OCI-LY1 (cell line): ENCODE measurements around the gene IKBIP.

Experiments used
- H2AFZ ChIP-seq: fragments of 200-600 bp; sonication (generic), shearing (Covaris generic); 2 replicates; pipeline ENCODE4 v1.6.0; 2014; ENCODE audit warnings: antibody characterized with exemption, mild to moderate bottlenecking, low read length
- H3F3A ChIP-seq: fragments of 200-600 bp; sonication (generic), shearing (Covaris generic); 2 replicates; pipeline ENCODE4 v1.6.0; 2014; ENCODE audit warnings: mild to moderate bottlenecking, antibody characterized with exemption, low read length, moderate library complexity; ENCODE audit not compliant: insufficient read depth
- H3K27ac ChIP-seq: fragments of 200-600 bp; sonication (generic); 2 replicates; pipeline ENCODE4 v1.5.1; 2014; ENCODE audit warnings: low read length, mixed run types, mild to moderate bottlenecking, low read depth; ENCODE audit not compliant: poor library complexity, severe bottlenecking
- H3K27me3 ChIP-seq: fragments of 200-600 bp; sonication (generic); 2 replicates; pipeline ENCODE4 v1.6.0; 2014; ENCODE audit warnings: antibody characterized with exemption, mild to moderate bottlenecking, low read length, moderate library complexity; ENCODE audit not compliant: insufficient read depth
- H3K36me3 ChIP-seq: fragments of 200-600 bp; sonication (generic); 2 replicates; pipeline ENCODE4 v1.6.1; 2014; ENCODE audit warnings: mild to moderate bottlenecking, antibody characterized with exemption, low read length, moderate library complexity, mixed read lengths; ENCODE audit not compliant: insufficient read depth
- H3K4me1 ChIP-seq: fragments of 200-600 bp; sonication (generic); 2 replicates; pipeline ENCODE4 v1.5.1; 2014; ENCODE audit warnings: mild to moderate bottlenecking, low read length, moderate library complexity; ENCODE audit not compliant: insufficient read depth, severe bottlenecking
- H3K4me2 ChIP-seq: fragments of 200-600 bp; sonication (generic), shearing (Covaris generic); 2 replicates; pipeline ENCODE4 v1.6.1; 2014; ENCODE audit warnings: low read length
- H3K4me3 ChIP-seq: fragments of 200-600 bp; sonication (generic); 2 replicates; pipeline ENCODE4 v1.5.1; 2014; ENCODE audit warnings: low read length, low read depth, mild to moderate bottlenecking, mixed read lengths; ENCODE audit not compliant: poor library complexity, severe bottlenecking
- H3K79me2 ChIP-seq: fragments of 200-600 bp; shearing (Covaris generic); 2 replicates; pipeline ENCODE4 v1.6.1; 2016; ENCODE audit warnings: mixed run types, low read length, mixed read lengths; ENCODE audit not compliant: insufficient read depth
- H3K9ac ChIP-seq: fragments of 200-600 bp; sonication (generic), shearing (Covaris generic); 2 replicates; pipeline ENCODE4 v1.6.1; 2014; ENCODE audit warnings: mild to moderate bottlenecking, low read length, mixed read lengths
- H3K9me2 ChIP-seq: fragments of 200-600 bp; sonication (generic), shearing (Covaris generic); 2 replicates; pipeline ENCODE4 v1.6.1; 2014; ENCODE audit warnings: low read depth, mild to moderate bottlenecking, low read length, mixed read lengths
- H3K9me3 ChIP-seq: fragments of 200-600 bp; shearing (Covaris generic); 2 replicates; pipeline ENCODE4 v1.6.1; 2014; ENCODE audit warnings: low read length, mixed read lengths
- H4K20me1 ChIP-seq: fragments of 200-600 bp; sonication (generic), shearing (Covaris generic); 2 replicates; pipeline ENCODE4 v1.6.0; 2016; ENCODE audit warnings: mild to moderate bottlenecking, low read length; ENCODE audit not compliant: insufficient read depth
- TF ChIP-seq, protein P1 (sequence below): fragments of 200-600 bp; sonication (generic), shearing (Covaris generic); IDR thresholded peaks from 2 replicates; pipeline ENCODE4 v1.5.1; 2017; ENCODE audit warnings: mild to moderate bottlenecking, antibody characterized with exemption, low read length, moderate library complexity, mixed read lengths

Gene IKBIP

DNA sequence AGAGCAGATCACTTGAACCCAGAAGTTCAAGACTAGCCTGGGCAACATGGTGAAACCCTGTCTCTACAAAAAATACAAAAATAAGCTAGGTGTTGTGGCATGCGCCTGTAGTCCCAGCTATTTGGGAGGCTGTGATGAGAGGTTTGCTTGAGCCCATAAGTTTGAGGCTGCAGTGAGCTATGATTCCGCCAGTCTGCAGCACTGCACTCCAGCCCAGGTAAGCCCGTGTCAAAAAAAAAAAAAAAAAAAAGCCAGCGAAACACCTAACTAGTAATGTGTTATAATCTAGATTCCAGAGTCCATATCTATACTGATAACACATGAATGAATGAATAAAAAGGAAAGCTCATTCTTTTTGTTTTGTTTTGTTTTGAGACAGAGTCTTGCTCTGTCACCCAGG is 69.6 kb downstream of the IKBIP start:
- no peaks in the 10 kb centered on the region for H3K36me3 ChIP-seq
- TF ChIP-seq, protein P1, sequence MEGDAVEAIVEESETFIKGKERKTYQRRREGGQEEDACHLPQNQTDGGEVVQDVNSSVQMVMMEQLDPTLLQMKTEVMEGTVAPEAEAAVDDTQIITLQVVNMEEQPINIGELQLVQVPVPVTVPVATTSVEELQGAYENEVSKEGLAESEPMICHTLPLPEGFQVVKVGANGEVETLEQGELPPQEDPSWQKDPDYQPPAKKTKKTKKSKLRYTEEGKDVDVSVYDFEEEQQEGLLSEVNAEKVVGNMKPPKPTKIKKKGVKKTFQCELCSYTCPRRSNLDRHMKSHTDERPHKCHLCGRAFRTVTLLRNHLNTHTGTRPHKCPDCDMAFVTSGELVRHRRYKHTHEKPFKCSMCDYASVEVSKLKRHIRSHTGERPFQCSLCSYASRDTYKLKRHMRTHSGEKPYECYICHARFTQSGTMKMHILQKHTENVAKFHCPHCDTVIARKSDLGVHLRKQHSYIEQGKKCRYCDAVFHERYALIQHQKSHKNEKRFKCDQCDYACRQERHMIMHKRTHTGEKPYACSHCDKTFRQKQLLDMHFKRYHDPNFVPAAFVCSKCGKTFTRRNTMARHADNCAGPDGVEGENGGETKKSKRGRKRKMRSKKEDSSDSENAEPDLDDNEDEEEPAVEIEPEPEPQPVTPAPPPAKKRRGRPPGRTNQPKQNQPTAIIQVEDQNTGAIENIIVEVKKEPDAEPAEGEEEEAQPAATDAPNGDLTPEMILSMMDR, result no peak
- no peaks in the 10 kb centered on the region for H3K9me2 ChIP-seq
- no peak overlapping the region for H2AFZ ChIP-seq
- no peak overlapping the region for H3K4me3 ChIP-seq
- H3K4me1 ChIP-seq, result no peaks in the 10 kb centered on the region
- H3F3A ChIP-seq, result no peaks in the 10 kb centered on the region
- no peaks in the 10 kb centered on the region for H3K27me3 ChIP-seq
- H3K27ac ChIP-seq, result no peak overlapping the region
- no peaks in the 10 kb centered on the region for H3K9me3 ChIP-seq
- H3K4me2 ChIP-seq, result no peak overlapping the region
- no peaks in the 10 kb centered on the region for H4K20me1 ChIP-seq
- no peaks in the 10 kb centered on the region for H3K79me2 ChIP-seq
- H3K9ac ChIP-seq, result no peak overlapping the region
